GM20431 (cell line): ENCODE results near the gene INPP5J.

ENCODE experiments used
- in situ Hi-C: fragments of 300-500 bp; cut with MseI, MboI; formaldehyde crosslinking; loops from one replicate; pipeline ENCODE4 v1.15.0; 2020; ENCODE audit warnings: low sequenced_read_pairs; ENCODE audit not compliant: unreplicated experiment

INPP5J gene

DNA sequence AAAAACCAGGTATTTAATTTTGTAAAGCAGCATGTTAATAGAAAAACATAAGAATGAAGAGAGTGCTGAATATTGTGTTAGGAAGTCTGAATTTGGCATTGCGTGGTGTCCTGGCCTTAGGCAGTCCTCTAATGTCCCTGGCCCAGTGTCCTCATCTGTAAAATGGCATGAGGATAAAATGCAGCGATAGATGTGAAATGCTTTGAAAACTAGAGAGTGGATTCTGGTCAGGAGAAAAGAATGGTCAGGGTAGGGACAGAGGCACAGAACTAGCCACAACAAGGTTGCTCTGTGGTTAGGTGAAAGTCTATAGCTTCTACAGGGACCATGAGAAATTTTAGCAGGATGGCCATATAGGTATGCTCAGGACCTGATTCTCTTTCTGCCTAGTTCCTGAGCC lies 56.1 kb downstream of the INPP5J start:
- in situ Hi-C loops = no loop called here

DNA sequence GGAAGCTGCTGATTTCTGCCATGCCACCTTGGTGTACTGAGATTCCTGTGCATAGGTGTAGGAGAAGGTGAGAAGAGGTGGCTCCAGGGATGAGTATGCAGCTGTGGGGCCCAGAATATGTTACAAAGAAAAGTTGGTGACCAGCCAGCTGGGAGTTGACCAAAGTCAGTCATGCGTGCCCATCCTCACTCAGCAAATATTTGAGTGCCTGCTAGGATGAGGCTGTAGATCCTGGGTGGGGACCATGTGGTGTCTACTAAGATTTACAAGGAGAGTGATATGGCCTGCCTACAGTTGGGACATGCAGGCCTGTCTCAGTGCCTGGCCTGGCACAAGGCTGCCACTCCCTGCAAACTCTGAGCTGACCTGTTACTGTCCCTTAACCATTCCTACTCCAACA lies 56.6 kb downstream of the INPP5J start:
- in situ Hi-C loops = no loop called here

DNA sequence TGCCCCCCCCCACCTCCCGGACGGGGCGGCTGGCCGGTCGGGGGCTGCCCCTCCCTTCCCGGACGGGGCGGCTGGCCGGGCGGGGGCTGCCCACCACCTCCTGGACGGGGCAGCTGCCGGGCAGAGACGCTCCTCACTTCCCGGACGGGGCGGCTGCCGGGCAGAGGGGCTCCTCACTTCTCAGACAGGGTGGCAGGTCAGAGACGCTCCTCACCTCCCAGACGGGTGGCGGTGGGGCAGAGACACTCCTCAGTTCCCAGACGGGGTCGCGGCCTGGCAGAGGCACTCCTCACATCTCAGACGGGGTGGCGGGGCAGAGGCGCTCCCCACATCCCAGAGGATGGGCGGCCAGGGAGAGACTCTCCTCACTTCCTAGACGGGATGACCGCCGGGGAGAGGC lies 61.2 kb downstream of the INPP5J start:
- in situ Hi-C loops = no loop called here
